Ovary (tissue), 9 donors: ENCODE data around the gene THEM4. TPM values are rescaled to one million over a fixed set of nuclear protein-coding genes. Genes with fewer than 3 reads are reported as not detected.
A peak's percentile ranks its signal among the peaks of the same experiment; 100 is the strongest.

ENCODE experiments used
- DNase-seq, 5 donors: peaks; one replicate each; pipeline ENCODE4 v3.0.0-alpha.2; 2019 to 2020
- H3K27ac ChIP-seq, 2 donors: fragments of 200-600 bp; one replicate each; pipeline versions ENCODE4 v1.5.1 to v1.8.0; 2019 to 2022
- H3K27me3 ChIP-seq: fragments of 200-600 bp; one replicate; pipeline ENCODE4 v1.8.0; 2022
- H3K36me3 ChIP-seq: fragments of 200-600 bp; sonication (generic); one replicate; pipeline ENCODE4 v1.5.1; 2019
- H3K4me1 ChIP-seq: one replicate; pipeline ENCODE4 v1.8.1; 2013; ENCODE audit warnings: mild to moderate bottlenecking, moderate library complexity; ENCODE audit not compliant: insufficient read depth
- H3K4me3 ChIP-seq: fragments of 200-600 bp; sonication (generic); one replicate; pipeline ENCODE4 v1.5.1; 2017
- H3K9me3 ChIP-seq, 2 donors: fragments of 200-600 bp in 1 of 2; sonication (generic) in 1 of 2; one replicate each; pipeline versions ENCODE4 v1.5.1 to v1.8.1; 2013 to 2019; ENCODE audit warnings: mild to moderate bottlenecking in 1 of 2, moderate library complexity in 1 of 2
- CTCF ChIP-seq, 3 donors: fragments of 450-650 bp in 2 of 3; fragments of 200-600 bp in 1 of 3; IDR thresholded peaks; one replicate each; pipeline versions ENCODE4 v1.5.1 to v1.8.0; 2016 to 2022; ENCODE audit warnings: antibody characterized with exemption in 3 of 3, mild to moderate bottlenecking in 1 of 3
- EP300 ChIP-seq: sonication (generic); formaldehyde crosslinking; IDR thresholded peaks from one replicate; pipeline ENCODE4 v1.6.1; 2017; ENCODE audit warnings: antibody characterized with exemption
- POLR2A ChIP-seq: fragments of 450-650 bp; IDR thresholded peaks from one replicate; pipeline ENCODE4 v1.6.1; 2017; ENCODE audit warnings: antibody characterized with exemption, mild to moderate bottlenecking, moderate library complexity
- WGBS, 3 donors: extraction: QIAGEN DNeasy Blood & Tissue Kit in 1 of 3; methylation state at CpG; one replicate each; pipeline versions ENCODE4 v1.1.5 to v1.1.7; 2013 to 2017; 5-methylcytosine and 5-hydroxymethylcytosine counted together
- intact Hi-C, 4 donors: fragments of 100-400 bp; cut with DNase I; formaldehyde crosslinking; loops; one replicate each; pipeline versions ENCODE4 v1.11.0 to v1.15.1; 2022 to 2023
- polyA plus RNA-seq, 2 donors: library from polyadenylated mRNA; stranded (reverse); fragments of 200-250 nt in 1 of 2; fragments of 350-450 nt in 1 of 2; fragmentation: Illumina TruSeq in 1 of 2; extraction: RNeasy Lipid Tissue Mini Kit (QIAGEN cat#74804) in 1 of 2; gene quantifications; one replicate each; pipeline ENCODE4 v1.2.3, GENCODE V29; 2013 to 2014
- total RNA-seq, 7 donors: library from RNA; depleted of rRNA in 2 of 7; stranded (reverse); fragments of >200 nt in 2 of 7; fragmentation: NEBNext Ultra II Directional in 3 of 7; extraction: Animal tissue kit (Norgen Biotek cat#: 25700) in 3 of 7; gene quantifications; one replicate each; pipeline versions ENCODE4 v1.1.0 to v1.2.4, GENCODE V29; 2016 to 2023
- donor health status: DM: no; HTN: no; CAD: no; lungs with moderate emphysema.
- donor health status: DM: no; HTN: no; CAD: no.
- donor health status: Bipolar disorder and iron deficiency.
- donor health status: DM: yes; HTN: yes; CAD: no.
- donor health status: DM: no; HTN: no; CAD: no.
- donor health status: DM: yes; HTN: yes; CAD: no.

The THEM4 gene
- total and polyA plus RNA-seq, 9 donors, result 10.4 to 21.8 (median 14.4) TPM

GRCh38 chr1:151939141-151939540 is 29.8 kb upstream of the THEM4 start:
- intact Hi-C loops, result loop anchor here in 2 of 4 donors (5.0 kb wide), 1 partner anchor 53 kb away; the partner anchor contains the start of gene S100A10 (in 2 of the 2)
- no peak for TF ChIP-seq EP300
- TF ChIP-seq CTCF (IDR thresholded peaks at IDR 0.05), result no peak
- WGBS, 3 donors, result 63 to 75% (median 66%) methylated on average over 3 of the region's 3 CpGs

GRCh38 chr1:151936653-151937052 is 27.3 kb upstream of the THEM4 start:
- H3K27ac ChIP-seq, result peak overlapping the region in 1 of 2 donors; percentile 52
- no peaks in the 10 kb centered on the region for H3K27me3 ChIP-seq
- no peak for DNase-seq
- no peak overlapping the region for H3K4me3 ChIP-seq
- 8 to 19% (median 13%) methylated on average over 7 of the region's 7 CpGs for WGBS, 3 donors
- H3K9me3 ChIP-seq, result no peaks in the 10 kb centered on the region
- intact Hi-C loops, result loop anchor here in 2 of 4 donors (5.0 kb wide), 1 partner anchor 56 kb away; the partner anchor contains the start of gene S100A10 (in 2 of the 2)
- no peak for TF ChIP-seq EP300
- TF ChIP-seq POLR2A, result no peak
- no peak for TF ChIP-seq CTCF (IDR thresholded peaks at IDR 0.05)
- peaks cover 7% of the 10 kb centered on the region for H3K4me1 ChIP-seq
- H3K36me3 ChIP-seq, result no peaks in the 10 kb centered on the region

More at GRCh38 chr1:151939141-151939540, 29.8 kb upstream of the THEM4 start:
- no peaks in the 10 kb centered on the region for H3K36me3 ChIP-seq
- H3K27me3 ChIP-seq, result no peaks in the 10 kb centered on the region
- no peak for DNase-seq
- no peaks in the 10 kb centered on the region for H3K9me3 ChIP-seq
- peaks cover 14% of the 10 kb centered on the region for H3K4me1 ChIP-seq
- H3K27ac ChIP-seq, result no peak overlapping the region
- no peak overlapping the region for H3K4me3 ChIP-seq

GRCh38 chr1:151935894-151936602 is 26.7 kb upstream of the THEM4 start:
- WGBS, 3 donors, result 5 to 14% (median 6%) methylated on average over 2 of the region's 2 CpGs
- peak overlapping the region in 1 of 2 donors; percentile 52 for H3K27ac ChIP-seq
- no peaks in the 10 kb centered on the region for H3K27me3 ChIP-seq
- TF ChIP-seq CTCF (IDR thresholded peaks at IDR 0.05) (no peak), EP300 (no peak), POLR2A (no peak)
- peaks cover 2% of the 10 kb centered on the region for H3K4me1 ChIP-seq
- no peak for DNase-seq
- no peaks in the 10 kb centered on the region for H3K36me3 ChIP-seq
- H3K4me3 ChIP-seq, result no peak overlapping the region
- intact Hi-C loops, result loop anchor here in 3 of 4 donors (2.0 to 5.0 kb wide), 3 partner anchors 56 to 65 kb away; partner anchors contain the start of gene S100A10 (in 2 of the 3)
- no peaks in the 10 kb centered on the region for H3K9me3 ChIP-seq

- Histone ChIP-seq H3K4me3 (no peak overlapping the region), H3K4me1 (peaks cover 1% of the 10 kb centered on the region), H3K9me3 (no peaks in the 10 kb centered on the region), H3K36me3 (no peaks in the 10 kb centered on the region), H3K27ac (peak overlapping the region in 1 of 2 donors; percentile 52), H3K27me3 (no peaks in the 10 kb centered on the region)
- no peak for TF ChIP-seq CTCF (IDR thresholded peaks at IDR 0.05)
- TF ChIP-seq POLR2A, result no peak
- TF ChIP-seq EP300, result no peak
- intact Hi-C loops, result loop anchor here in 3 of 4 donors (2.0 to 5.0 kb wide), 3 partner anchors 57 to 66 kb away; partner anchors contain the start of gene S100A10 (in 2 of the 3)
- no peak for DNase-seq
- 50 to 64% (median 52%) methylated on average over 3 of the region's 3 CpGs for WGBS, 3 donors
Observed at GRCh38 chr1:151935154-151935553, 25.8 kb upstream of the THEM4 start.
